Measurements from ENCODE around the gene PPARG.

PPARG gene

GRCh38 chr3:12345584-12346494, 57.0 kb downstream of the PPARG start:
- FAIRE-seq: no peak

GRCh38 chr3:12347301-12347700, 58.4 kb downstream of the PPARG start:
- FAIRE-seq: no peak

GRCh38 chr3:12349895-12350811, 61.3 kb downstream of the PPARG start:
- FAIRE-seq: no peak

- FAIRE-seq: no peak
Measured at GRCh38 chr3:12351145-12351544, 62.3 kb downstream of the PPARG start.

DNA sequence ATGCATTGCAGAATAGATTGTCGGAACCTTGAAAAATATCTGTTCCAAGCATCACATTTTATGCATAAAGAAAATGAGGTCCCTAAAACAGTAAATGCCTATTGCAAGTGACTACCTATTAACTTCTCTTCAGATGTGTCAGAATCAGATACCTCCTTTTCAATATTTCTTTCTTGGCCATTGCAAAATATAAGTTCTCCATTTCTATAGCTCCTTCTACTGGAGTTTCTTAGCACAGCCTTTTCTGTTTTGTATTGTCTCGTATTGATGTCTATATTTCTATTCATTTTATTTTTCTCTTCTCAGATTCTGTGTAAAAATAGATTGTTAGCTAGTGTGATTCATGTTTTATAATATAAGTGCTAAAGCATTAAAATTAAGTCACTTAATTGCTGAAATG, 63.4 kb downstream of the PPARG start:
- FAIRE-seq: no peak

DNA sequence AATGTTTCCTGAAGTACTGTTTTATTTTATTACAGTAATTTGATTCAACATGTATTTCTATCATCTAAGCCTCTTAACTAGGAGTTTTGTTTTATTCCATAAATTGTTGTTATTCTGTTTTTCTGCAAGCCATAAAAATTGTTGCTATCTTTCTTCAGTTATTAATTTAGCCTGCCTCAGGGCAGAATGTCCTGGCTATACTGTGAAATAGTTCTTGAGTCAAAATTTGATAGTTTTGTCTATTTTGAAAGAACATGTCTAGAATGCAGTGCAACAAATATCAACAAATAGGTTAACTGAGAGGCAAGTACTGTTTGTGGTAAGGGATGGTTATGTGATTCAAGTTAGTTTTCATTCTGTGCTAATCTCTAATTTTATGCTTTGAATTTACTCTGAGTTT, 63.9 kb downstream of the PPARG start:
- FAIRE-seq: peak; percentile 84

DNA sequence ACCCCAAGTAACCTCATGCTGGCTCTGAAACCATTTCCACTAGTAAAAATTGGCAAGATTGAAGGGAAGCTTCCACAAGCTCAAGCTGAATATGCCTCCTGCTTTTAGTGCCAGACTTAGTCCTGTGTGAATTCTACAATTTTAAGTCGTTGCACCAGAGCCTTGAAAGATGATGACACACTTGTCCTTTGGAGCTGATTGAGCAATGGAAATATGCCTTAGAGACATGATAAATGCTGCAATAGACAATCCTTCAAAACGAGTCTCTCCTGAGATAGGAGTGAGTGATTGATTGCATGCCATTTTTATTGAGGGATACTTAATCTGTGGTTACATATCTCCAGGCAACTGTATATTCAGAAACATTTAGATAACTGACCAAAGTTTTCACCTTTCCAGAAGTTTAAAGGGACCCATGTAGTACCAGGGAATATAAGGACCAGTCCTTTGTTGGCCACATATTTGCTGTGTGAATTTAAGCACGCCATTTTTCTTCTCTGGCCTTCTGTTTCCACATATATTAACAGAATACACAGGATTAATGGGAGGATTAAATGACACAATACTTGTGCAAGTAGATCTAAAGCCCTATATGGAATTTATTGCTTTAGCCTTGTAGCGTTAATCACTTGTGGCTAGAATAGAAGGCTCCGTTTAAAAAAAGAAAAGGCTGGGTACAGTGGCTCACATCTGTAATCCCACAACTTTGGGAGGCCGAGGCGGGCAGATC, 65.1 kb downstream of the PPARG start:
- FAIRE-seq: no peak

GRCh38 chr3:12356175-12356574, 67.3 kb downstream of the PPARG start:
- FAIRE-seq: no peak

- FAIRE-seq: no peak
Measured at GRCh38 chr3:12356996-12357395, 68.1 kb downstream of the PPARG start.

DNA sequence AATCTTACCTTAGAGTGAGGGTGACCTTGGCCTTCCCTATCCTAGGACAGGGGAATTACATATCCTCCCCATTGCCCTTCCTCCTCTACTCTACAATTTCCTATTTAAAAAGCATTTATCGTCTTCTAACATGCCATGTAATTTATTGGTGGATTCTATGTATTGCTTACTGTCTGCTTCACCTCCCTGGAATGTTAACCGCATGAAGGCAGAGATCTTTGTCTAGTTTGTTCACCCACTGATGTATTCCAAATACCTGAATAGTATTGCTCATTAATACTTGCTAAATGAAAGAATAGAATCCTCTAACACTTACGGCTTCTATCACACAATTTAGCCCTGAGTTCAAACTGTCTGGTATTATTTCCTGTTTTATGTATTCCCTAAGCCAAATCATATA, 68.6 kb downstream of the PPARG start:
- FAIRE-seq: no peak

GRCh38 chr3:12363397-12364195, 74.7 kb downstream of the PPARG start:
- no peak for FAIRE-seq

DNA sequence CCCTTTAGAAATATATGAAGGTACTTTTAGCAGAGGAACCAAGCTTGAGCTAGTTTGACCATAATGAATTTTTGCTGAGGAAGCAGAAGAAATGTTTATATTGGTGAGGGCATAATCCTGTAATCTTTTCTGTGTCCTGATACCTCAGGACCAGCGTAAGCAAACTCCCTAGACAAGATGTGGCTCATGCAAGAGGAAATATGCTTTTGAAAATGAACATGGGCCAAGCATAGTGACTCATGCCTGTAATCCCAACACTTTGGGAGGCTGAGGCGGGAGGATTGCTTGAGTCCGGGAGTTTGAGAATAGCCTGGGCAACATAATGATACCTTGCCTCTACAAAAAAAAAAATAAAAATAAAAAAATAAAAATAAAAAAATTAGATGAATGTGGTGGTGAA, 78.5 kb downstream of the PPARG start:
- no peak for FAIRE-seq

DNA sequence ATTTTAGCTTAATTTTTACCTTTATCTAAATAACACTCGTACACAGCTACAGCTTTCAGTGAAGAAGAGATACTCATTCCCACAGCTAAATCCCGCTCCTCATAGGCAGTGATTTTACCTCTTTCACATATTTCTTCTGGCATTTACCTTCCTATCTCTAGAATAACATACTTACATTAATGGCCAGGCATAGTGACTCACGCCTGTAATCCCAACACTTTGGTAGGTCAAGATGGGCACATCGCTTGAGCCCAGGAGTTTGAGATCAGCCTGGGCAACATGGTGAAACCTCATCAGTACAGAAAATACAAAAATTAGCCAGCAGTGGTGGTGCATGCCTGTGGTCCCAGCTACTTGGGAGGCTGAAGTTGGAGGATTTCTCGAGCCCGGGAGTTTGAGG, 80.2 kb downstream of the PPARG start:
- no peak for FAIRE-seq

GRCh38 chr3:12369598-12369997, 80.7 kb downstream of the PPARG start:
- FAIRE-seq: no peak

GRCh38 chr3:12370758-12371157, 81.9 kb downstream of the PPARG start:
- no peak for FAIRE-seq

GRCh38 chr3:12371525-12372140, 82.8 kb downstream of the PPARG start:
- no peak for FAIRE-seq

DNA sequence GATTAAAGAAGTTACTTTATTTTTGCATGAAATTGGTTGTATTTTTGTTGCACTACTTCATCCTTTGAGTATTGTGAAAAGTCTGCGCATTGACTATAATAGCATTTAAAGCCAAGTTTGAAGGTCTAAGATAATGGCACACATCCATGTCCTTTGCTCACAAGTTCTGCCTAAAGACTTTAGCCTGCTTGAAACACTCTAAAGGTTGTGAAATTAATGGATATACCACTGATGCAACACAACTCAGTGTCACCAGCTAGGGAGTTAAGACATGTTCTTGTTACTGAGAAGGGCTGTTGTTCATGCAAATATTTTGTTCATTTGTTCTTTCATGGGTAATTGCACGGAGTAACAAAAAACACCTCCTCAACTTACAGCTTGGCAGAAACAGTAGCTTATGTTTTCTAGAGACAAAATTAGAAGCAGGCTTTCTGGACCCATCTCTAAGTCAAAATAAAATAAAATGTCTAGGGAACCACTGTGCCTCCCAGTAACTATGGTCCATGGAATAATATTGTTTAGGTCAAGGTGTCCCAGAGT, 83.9 kb downstream of the PPARG start:
- FAIRE-seq: no peak

DNA sequence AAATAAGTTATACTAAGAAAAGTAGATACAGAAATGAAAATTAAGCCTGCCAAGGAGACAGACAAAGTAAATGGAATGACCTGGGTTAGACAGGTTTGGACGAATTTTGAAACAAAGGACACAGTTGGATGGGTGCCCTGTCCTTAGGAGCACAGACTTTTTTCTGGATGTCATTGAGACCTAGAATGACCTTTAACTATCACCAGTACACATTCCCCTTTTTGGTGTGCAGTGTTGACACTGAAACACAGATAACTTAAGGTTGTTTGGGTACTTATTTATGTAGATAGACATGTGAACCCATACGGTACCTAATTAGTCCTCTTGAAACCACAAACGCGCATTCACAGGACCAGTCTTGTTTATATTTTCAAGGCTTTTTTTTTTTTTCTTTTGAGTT, 86.7 kb downstream of the PPARG start:
- FAIRE-seq: no peak

- no peak for FAIRE-seq
Measured at GRCh38 chr3:12379640-12380429, 91.0 kb downstream of the PPARG start.

GRCh38 chr3:12380461-12380860, 91.6 kb downstream of the PPARG start:
- FAIRE-seq: no peak

GRCh38 chr3:12381199-12381598, 92.3 kb downstream of the PPARG start:
- no peak for FAIRE-seq
